Eye (tissue), 1 donor: ENCODE results near the gene RNF181.
A peak's percentile ranks its signal among the peaks of the same experiment; 100 is the strongest.
"Not testable (repeated sequence)": the region's sequence is repeated elsewhere in the genome, so short reads cannot be mapped to it uniquely, and the experiment has no call there.

Source experiments
- DNase-seq: peaks from one replicate; pipeline ENCODE4 v3.0.0-alpha.2; 2015

The RNF181 gene

DNA sequence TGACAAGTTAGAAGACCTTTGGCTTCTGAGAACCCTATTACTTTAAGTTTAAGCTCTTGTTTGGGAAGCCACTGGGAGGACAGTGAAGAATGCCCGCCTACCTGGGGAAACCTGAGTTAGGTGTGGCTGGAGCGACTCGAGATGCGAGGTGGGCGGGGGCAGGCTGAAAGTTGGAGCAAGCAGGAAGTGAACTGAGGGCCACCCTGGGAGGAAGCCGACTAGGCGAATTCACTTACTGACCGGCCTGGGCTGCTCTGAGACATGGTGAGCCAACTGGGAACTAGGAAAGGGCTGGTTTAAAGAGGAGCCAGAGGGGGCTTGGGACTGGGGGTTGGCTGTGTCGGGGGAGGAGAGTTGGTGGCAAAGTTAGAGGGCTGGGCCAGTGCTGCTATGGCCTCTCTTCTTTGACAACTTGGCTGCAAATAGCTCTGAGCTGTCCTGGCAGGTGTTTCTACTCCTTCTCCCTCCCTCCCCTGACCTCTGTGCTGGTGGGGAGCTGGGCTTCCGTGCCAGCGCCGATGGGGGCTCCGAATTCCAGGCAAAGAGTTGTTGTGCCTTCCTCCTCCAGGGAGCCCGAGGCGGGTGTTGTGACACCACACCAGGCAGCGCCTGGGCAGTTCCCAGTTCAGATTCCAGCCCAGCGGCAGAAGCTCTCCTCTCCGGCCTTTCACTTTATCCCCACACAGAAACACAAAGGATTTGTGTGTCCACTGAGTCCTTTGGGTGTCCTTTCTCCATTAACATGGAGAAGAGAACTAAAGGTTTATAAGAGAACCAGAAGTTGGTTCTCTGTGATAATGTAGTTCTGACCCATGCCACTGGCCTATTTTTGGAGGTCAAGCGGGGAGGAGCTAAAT is 17.9 kb upstream of the RNF181 start, which contains the start of gene VAMP8:
TSS of gene VAMP8 (plus strand) at position 201 of the 857 bp plus-strand sequence. CDS start at position 262, 61 bp downstream.
- peak; percentile 33 for DNase-seq

DNA sequence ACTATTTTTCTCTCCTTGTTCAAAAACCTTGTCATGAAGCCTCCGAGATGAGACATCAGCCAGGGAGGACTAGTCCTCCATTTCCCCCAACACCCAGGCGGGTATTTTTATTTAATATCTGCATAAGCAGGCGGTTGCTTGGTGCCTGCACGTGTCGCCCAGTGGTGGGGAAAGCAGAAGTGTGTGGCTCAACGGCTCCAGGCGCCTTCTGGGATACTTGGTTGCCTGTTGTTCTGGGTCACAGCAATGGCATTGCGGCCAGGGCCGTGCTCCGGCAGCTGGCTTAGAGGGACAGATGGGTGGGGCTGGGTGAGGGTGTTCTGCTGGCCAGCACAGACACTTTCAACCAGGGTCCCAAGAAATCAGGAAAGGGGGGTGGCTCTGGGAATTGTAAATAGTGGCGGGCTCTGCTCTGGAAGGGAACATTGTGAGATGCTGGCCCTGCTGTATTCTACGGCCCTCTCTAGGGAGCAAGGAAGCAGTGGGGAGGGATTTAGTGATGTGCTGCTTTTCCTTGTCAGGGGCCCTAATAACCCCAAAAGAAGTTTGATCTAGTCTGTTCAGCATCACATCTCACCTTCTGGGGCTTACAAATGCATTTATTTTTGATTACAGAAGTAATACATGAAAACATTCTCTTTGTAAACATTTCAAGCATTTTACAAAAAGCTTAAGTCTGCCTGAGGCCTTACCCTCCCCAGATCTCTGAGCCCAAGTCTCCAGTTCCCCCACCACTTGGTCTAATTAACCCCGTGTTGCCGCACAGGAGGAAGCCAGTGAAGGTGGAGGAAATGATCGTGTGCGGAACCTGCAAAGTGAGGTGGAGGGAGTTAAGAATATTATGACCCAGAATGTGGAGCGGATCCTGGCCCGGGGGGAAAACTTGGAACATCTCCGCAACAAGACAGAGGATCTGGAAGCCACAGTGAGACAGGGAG is 17.0 kb upstream of the RNF181 start:
- DNase-seq = peak; percentile 33

DNA sequence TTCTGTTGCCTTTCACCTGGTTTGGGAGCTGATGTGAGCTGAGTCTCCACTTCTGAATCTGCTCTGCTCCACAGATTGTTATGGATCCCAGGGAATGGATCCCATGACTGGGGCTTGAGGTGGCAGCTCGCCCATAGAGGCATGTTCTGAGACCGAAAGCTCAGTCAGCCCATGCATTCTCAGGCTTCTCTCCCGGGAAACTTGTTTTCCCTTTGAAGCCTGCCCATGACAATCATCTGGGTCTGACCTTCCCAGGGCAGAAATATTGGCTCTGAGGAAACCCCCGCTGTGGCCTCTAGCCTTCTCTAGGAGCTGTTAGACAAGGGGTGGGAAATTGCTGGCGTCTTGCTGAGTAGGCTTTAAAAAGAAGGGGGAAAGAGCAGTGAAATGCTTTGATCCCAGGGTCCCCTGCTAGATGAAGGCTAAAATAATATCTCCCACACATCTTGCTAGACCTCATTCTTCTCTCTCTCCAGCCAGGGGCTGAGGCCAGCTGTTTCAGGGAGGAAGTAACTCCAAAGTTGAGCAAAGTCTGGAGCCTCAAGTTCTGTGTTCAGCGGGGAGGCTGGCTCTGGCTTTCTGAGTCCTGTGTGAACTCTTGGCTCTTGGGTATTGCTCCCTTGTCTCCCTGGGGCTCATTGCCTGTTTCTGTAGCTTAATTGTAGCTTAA is 16.1 kb upstream of the RNF181 start:
- peak; percentile 60 for DNase-seq

DNA sequence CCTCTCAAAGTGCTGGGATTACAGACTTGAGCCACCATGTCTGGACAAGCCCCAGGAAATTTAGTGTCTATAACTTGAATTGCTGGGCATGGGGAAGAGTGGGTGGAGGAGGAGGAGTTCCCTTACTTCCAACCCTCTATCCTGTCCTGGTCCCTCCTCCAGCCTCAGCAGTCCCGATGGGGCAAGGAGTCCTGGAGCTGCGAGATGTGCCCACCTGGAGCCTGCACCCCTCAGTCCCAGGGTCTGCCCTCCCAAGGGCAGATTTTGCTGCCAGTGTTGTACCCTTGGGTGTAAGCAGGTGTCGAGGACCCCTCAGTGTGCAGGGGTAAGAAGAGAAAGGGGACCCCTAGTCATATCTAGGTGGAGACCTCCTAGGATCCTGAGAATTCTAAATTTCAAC is 15.3 kb upstream of the RNF181 start:
- DNase-seq = no peak

DNA sequence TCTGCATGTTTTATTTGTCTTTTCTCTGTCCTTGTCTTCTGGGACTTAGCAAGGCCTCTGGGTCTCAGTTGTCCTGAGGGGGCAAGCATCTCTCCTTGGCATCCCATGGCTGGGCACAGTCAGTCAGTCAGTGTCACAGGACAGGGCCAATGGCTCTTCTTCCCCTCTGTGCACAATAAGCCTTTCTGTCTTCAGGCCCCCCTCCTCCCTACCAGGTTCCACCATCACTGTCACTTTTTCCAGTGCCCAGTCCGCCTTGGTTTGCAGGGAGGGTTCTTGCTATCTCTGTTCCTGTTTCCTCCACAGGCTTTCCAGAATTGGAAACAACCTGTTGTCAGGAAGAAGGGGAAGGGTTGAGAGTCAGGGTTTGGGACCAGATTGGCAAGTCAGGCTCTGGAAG is 13.1 kb upstream of the RNF181 start:
- no peak for DNase-seq

DNA sequence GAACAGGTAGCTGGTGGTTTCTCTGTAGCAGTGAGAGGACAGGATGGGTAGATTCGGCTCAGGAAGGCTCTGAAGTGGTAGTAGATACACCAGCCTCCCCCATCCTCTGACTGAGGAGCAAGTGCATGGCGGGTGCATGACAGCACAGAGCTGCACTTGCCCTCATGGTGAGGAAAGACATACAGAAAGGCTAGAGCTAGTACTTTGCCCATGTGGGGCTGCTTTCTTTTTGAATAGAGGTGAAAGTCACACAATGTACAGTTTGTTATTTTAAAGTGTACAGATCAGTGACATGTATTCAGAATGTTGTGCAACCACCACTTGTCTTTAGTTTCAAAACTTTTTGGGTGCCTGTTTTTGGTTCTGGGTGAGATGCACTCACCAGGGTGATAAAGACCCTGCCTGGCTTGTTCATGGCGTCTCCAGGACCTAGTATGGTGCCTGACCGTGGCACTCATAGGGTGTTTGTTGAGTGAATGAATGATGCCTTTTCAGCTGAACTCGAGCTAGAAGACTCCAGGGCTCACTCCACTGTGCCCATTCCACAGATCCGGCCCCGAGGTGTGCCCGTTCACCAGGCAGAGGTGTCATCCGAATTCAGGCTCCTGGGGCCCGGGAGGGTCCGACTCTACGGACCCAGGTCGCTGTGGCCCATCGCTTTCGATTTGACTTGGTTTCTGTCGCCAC is 11.7 kb upstream of the RNF181 start:
- DNase-seq = no peak

DNA sequence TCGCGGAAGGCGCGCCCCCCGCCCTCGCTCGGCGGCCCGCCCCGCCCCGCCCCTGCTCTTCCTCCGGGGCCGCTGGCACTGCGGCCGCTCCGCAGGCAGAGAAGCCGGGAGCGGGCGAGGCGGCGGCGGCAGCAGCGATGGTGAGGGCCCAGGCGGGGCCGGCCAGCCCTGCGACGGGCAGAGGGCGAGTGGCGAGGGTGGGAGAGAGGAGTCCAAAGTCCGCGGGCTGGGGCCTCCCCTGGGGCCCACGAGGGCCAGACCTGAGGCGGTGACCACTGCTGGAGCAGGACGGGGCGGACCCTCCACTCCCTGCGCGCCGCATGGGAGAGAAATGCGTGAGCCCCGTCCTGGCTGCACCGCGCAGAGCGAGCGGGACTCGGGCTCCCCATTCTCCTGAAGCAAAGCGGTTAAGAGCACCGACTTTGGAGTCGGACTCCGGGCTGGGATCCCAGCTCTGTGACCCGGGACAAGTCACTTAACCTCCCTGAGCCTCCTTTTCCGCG is 11.1 kb upstream of the RNF181 start, which contains the start of gene VAMP5:
TSS of gene VAMP5 (plus strand) at position 78 of the 503 bp plus-strand sequence. CDS start at position 138, 60 bp downstream.
- peak; percentile 50 for DNase-seq

DNA sequence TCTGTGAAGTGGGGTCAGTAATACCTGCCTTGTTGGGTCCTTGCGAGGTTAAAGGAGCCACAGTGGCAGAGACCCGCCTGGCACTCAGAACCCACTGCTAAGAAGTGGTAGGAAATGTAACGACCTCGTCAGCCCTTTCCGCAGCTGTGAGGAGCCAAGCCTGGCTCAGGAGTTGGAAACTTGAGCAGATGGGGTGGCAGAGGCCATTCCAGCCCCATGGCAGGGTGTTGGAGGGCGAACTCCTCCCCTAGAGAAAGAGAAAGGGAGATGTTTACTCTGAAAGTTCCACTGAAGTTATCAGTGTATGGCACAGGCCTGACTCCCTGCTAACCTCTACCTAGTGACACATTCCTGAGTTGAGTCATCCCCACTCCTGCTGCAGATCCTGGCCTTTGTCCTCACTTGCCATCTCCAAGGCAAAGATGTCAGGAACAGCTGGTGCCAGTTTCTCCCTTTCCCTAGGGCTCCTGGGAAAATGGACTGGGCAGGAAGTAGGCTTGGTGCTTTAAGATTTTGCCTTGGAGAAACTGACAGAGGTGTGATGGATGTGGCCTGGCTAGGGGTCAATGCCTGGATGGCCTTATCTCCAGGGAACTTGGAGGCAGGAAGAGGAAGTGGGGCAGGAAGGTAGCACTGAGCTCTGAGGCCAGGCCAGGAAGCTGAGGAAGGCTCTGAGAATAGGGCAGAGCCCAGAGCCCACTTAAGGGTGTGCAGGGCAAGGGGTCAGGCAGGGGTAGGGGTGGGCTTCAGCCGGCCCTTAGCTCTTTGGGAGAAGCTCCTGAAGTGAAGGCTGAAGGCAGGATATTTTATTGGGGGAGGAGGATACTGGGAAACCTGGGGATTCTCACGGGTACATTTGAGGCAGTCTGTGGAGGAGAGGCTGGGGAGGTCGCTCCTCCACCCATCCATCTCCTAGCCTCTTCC is 10.4 kb upstream of the RNF181 start:
- peak; percentile 45 for DNase-seq

DNA sequence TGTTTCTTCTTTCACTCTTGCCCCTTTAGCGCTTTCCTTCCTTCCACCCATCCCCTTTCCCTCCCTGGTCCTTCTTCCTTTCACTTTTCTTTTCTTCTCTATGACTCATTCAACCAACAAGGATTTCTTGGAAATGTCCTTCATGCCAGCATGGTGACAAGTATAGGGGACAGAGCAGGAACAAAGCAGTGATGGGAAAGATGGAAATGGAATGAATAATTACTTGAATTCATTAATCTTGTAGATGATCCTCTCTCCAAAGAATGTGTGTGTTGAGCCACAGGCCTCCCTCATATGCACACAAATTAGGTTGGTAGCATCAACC is 9.8 kb upstream of the RNF181 start:
- DNase-seq = no peak

DNA sequence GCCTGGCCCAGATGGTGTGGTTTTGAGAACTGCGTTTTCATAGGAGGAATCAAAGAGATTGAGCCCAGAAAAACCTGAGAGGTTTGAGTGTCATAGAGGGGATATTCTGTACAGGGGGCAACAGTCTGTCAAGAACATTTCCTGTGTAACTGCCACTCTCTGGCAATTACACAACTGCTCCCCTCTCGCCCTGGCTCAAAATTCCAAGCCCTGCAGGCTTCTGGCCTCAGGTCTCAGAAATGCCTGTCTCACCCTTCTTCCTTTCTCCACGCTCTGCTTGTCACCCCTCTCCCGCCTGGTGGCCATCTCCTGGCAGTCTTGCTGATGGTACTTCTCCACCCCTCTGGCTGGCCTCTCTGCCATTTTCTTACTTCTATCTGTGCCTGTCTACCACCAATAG is 7.3 kb upstream of the RNF181 start:
- no peak for DNase-seq

DNA sequence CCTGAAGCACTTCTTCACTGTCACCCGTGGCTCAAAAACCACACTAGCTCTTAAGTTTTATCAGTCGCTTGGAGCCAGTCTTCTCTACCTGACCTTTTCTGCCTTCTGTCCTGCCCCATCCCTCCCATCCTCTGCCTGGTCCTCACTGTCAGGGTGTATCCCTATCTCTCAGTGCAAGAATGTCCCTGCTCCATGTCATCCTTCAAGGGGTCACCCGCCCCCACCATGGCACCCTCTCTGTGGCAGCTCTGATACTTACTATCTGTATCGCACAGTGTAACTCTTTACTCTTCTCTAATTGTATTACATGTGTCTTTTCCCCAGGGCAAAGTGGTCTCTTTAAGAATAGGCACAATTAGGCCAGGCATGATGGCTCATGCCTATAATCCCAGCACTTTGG is 6.9 kb upstream of the RNF181 start:
- DNase-seq = no peak

DNA sequence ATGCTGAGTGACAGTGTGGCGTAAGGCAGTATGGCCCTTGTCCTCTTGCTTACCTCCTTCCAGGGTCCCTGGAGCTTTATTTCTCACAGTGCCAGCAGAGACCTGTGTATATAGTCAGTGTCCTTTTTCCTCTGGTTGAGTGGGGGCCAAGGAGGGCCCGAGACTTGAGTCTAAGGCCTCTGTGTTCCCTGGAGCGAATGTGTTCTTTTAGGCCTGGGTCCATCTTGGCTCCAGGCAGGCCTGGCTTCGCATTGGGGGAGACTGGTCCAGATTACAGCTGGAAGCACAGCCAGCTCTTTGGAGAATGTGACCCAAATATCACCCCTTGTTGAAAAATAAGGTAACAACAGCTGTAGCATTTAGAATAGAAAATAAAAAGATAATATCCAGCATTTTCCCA is 6.4 kb upstream of the RNF181 start:
- DNase-seq = no peak

DNA sequence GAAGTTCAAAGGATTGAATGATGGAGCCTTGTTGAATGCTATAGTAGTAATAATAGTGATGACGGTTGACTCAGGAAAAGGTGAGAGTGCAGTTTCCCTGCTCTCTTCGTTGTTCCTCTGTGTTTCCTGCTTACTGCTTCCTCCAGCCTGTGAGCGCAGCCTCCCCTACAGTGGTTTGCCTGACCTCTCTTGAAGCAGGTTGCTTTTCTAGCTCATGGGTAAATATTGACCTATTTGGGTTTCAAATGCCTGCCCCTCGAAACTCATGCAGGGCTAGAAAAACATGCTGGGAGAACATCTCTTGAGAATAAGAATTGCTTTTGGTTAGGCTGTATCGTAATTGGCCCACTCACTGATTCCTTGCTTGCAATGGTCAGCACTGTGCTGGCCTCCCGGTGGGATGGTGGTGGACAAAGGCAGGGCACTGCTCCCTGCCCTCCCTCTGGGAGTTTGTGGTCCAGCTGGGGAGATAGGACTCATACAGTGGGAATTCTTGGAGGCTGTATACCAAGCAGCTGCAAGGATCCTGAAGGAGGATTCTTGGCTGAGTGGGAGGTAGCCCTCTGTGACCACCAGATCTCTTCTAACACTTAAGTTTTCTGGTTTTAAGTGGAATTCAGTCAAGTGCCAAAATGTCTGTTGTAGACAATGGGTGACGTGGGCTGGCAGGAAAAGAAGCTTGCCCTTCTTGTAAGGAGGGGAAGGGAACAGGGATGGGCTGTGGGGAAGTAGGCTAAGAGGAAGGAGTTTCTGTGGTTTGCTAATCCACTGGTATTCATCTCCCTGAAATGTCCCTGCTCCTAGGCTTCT is 5.4 kb upstream of the RNF181 start:
- DNase-seq = no peak

DNA sequence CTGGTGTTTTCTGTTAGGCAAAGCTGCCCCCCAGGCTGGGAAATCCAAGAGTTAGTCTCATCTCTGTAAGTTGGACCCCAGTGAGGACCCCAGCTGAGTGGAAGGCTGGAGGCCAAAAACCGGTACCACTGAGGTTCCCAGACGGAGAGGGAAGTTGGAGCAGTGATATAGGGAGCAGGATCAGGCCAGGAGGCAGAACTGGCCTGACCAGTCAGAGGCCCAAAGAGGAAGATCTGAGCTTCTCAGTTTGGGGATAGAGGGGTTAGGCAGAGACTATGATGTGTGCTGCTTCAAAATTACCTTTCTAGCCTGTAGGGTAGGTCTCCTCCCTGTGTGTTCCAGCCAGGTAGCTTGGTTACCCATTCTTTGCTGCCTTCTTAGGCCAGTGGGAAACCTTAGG is 4.6 kb upstream of the RNF181 start:
- no peak for DNase-seq

DNA sequence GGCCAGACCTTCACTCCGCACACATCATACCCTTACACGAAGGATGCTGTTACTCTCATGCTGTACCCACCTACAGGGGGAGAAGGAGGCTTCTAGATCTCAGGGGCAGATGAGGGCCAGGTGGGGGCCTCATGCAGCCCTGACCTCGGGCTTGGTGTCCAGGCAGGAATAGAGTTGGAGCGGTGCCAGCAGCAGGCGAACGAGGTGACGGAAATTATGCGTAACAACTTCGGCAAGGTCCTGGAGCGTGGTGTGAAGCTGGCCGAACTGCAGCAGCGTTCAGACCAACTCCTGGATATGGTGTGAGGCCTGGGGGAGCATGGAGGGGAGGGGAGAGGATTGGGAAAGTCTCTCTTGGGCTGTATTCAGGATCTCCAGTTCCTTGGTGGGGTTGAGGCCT is 4.0 kb upstream of the RNF181 start:
- no peak for DNase-seq

DNA sequence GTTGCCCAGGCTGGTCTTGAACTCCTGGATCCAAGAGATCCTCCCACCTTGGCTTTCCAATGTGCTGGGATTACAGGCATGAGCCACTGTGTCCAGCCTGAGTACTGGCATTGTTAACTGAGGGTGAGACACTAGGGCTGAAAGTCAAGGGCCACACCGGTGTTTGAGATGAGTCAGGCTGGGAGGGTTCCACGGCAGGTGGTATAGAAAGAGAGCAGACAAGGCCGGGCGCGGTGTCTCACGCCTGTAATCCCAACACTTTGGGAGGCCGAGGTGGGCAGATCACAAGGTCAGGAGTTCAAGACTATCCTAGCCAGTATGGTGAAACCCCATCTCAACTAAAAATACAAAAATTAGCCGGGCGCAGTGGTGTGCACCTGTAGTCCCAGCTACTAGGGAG is 3.2 kb upstream of the RNF181 start:
- DNase-seq = not testable (repeated sequence)

DNA sequence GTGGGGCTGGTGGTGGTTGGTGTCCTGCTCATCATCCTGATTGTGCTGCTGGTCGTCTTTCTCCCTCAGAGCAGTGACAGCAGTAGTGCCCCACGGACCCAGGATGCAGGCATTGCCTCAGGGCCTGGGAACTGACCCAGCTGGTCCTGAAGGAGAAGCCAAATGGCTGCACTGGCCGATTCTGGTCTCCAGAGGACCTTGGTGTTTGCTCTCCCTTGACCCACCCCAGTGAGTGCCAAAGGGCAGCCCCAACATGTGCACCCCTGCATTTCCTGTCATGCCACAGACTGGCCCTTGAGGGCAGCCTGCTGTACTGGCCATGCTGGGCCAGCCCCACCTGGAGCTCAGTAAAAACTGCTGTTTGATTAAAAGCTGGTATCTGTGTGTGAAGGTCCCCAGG is 2.5 kb upstream of the RNF181 start:
- no peak for DNase-seq

DNA sequence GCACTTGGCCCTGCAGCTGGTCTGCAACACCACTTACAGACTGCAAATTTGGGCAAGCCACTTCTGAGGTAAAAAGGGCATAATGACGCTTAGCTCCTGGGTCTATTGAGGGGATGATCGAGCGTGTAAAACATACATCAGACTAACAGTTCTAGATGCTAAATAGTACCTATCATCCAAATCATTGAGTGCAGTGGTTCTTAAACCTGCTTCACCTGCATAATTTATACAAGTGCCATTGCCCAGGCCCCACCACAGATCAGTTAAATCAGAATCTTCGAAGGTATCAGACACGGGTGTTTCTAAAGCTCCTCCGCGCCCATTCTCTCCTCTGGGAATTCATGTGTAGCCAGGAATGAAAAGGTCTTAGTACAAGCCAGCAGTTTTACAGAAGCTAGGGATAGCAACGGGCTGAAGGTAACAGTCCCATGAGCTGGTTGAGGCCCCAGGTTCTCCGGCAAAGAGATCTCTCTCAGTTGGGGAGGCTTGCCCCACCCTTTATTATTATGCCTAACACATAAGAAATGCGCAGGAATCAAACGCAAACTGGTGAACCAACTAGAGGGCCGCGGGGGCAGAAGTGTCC is 737 bp upstream of the RNF181 start:
- DNase-seq = no peak

DNA sequence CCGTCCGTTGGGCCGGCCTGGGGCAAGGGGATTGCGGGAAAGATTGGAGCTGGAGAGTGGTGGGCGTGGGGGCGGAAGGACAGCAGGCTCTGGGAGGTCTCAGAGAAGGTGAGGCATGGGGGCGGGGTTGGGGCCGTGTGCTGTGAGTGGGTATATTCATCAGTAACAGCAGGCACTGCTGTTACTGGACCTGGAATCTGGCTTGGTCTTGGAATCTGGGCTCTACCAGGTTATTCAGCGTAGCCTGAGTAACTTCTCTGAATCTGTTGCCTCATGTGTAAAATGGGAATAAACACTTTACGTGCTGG is 435 bp downstream of the RNF181 start:
- no peak for DNase-seq

DNA sequence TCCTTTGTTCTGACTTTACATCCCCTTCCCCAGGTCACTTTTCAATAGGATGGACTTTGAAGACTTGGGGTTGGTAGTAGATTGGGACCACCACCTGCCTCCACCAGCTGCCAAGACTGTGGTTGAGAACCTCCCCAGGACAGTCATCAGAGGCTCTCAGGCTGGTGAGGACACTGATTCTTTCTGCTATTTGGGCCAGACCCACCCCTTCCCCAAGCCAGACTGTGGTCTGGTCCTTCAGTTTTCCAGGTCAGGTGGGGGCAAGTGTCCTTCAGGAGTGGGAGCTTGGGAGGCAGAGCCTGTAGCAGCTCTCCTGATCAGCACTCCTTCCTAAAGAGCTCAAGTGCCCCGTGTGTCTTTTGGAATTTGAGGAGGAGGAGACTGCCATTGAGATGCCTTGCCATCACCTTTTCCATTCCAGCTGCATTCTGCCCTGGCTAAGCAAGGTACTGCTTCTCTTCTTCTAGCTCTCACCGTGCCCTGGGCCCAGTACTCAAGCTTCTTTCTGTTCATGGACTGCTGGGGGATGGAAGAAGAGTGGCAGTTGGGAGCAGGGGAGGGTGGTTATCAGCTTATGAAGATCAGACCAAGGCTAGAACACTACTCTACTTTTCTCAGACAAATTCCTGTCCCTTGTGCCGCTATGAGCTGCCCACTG is 1.1 kb downstream of the RNF181 start:
- DNase-seq = no peak
